GM21515 (cell line): ENCODE measurements around the gene FAM240A.
"Not testable (repeated sequence)": the region's sequence is repeated elsewhere in the genome, so short reads cannot be mapped to it uniquely, and the experiment has no call there.

Source experiments
- ATAC-seq: cut with Tn5 transposase; IDR thresholded peaks from one replicate; pipeline ENCODE4 v1.9.1; 2021; ENCODE audit not compliant: unreplicated experiment

The FAM240A gene

GRCh38 chr3:46586738-46587246, 25.5 kb upstream of the FAM240A start:
- no peak for ATAC-seq

- not testable (repeated sequence) for ATAC-seq
Measured at GRCh38 chr3:46587268-46587667, 25.1 kb upstream of the FAM240A start.

DNA sequence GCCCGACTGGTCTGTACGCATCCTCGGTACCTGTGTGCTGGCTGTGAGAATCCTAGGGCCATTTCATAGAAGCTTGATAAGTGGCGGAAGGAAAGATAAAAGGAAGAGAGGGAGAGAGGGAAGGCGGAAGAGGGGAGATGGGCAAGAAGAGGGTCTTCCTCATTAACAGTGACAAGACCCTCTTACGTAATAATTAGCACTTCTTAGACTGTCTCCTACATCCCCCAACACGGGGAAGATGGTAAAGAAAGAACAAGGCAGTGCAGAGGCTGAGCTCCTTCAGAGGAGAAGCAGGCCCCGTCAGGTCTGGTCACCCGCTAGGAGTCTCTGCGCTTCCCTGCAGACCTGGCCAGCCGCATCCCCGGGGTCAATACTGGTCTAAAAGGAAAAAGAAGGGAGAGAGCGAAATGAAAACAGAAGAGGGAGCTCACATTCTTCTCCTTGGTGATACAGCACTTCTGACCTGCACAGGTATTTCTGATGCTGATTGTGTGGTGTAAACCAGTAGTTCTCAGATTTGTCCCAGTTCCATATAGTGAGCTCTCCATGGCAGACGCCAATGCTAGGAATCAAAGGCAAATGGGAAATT, 19.0 kb upstream of the FAM240A start:
- ATAC-seq, result no peak

DNA sequence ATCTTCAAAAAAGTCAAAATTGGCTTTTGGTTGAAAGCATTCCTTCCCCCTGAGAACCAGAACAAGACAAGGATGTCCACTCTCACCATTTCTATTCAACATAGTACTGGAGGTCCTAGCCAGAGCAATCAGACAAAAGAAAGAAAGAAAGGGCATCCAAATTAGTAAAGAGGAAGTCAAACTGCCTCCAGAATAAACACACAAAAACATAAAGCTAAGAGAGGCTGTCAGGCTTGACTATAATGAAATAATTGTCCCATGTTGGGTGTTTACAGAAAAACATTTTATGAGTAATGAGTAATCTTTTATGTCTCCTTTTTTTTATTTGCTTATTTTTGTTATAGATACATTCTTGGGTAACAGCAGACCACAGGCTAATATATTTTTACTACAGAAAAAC, 18.3 kb upstream of the FAM240A start:
- no peak for ATAC-seq

DNA sequence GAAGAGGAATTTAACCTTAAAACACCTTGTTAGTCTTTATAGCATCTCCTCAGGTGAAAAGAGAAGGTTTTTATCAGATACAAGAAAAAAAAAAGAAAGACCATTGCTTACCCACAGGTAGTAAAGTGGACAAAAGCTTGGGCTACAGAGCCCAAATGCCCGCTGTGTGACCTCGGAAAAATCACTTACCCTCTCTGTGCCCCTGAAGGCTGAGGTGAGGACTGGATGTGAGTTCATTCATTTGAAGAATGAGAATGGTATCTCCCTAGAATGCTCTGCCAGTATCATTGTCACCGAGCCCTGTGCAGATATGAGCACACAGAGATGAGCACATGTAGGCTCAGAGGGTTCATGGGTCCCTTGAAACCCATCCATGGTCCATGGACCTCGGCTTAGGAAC, 17.6 kb upstream of the FAM240A start:
- no peak for ATAC-seq

GRCh38 chr3:46595819-46596314, 16.5 kb upstream of the FAM240A start:
- ATAC-seq, result no peak

DNA sequence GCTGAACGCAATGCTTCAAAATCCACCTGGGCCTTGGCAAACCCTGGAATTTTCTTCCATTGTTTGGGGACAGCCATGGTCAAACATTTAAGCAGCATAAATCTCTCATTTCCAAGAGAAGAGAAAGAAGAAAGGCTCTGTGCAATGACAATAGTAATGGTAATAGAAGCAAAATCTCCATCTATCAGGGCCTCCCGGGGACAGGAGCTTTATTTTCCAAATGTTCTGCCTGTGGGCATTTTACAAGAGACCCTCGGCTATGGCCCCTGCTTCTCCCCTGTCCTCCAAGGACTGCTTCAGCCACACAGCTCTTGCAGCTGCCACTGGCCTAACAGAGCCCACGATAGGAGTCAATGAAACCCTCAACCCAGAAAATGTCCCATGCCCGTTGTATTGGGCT, 12.7 kb upstream of the FAM240A start:
- no peak for ATAC-seq

DNA sequence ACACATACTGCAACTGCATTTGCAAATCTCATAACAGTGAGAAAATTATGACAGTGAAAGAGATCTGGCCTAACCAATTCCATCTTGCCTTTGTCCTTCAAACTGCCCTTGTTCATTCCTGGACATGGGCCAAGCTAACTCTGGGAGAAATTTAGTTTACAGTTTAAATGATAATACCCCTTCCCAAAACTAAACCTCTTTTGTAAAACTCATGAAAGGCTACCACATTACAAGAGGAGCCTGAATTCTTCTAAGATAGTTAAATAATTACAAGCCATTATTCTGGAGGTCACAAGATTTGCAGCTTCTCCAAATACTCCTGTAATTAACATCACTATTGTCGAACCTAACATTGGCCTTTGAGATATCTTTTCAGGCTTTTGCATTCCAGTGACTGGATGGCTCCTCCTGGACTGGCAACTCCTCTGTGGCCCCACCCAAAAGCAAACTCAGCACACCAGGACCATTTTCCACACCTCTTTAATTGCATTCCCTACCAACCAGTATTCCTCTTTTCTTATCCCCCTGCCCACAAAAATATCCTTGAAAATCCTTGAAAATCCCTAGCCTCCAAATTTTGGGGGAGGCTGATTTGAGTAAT, 8.8 kb upstream of the FAM240A start:
- no peak for ATAC-seq

DNA sequence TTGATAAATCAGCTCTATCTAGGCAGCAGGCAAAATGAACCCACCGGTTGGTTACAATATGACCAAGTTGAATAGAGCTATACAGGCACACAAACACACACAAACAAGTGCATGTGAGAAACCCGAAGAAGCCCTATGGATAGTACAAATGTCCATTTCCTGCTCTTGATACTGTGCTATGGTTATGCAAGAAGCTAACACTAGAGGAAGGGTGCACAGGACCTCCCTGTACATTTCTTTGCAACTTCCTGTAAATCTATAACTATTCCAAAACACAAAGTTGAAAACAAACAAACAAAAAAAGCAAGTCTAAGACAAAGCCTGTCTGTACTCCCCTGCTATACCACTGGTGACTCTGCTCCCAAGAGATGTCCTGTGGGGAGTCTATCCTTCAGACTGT, 8.2 kb upstream of the FAM240A start:
- no peak for ATAC-seq

GRCh38 chr3:46607603-46608028, 4.7 kb upstream of the FAM240A start:
- ATAC-seq, result no peak

DNA sequence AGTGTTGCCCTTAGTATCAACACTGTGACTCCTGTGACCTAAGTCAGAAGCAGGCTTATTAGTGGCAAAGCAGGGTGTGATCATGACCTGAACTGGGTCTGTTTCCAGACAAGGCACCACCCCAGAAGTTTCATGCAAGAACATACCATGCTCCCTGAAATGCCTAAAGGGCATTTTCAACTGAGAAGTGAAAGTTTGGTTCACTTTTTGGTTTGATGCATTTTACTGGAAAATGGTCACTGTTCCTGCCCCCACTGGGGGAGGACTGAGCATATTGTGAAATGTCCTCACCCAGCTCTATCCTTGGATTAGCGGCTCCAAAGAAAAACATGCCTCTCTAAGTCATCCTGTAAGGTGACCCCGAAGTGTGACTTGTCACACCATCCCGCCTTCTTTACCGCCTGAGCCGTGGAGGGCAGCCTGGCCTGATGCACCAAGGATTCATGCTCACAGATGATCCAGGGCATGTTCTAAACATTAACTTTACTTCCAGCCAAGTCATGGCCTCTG, 3.1 kb upstream of the FAM240A start:
- ATAC-seq, result no peak

DNA sequence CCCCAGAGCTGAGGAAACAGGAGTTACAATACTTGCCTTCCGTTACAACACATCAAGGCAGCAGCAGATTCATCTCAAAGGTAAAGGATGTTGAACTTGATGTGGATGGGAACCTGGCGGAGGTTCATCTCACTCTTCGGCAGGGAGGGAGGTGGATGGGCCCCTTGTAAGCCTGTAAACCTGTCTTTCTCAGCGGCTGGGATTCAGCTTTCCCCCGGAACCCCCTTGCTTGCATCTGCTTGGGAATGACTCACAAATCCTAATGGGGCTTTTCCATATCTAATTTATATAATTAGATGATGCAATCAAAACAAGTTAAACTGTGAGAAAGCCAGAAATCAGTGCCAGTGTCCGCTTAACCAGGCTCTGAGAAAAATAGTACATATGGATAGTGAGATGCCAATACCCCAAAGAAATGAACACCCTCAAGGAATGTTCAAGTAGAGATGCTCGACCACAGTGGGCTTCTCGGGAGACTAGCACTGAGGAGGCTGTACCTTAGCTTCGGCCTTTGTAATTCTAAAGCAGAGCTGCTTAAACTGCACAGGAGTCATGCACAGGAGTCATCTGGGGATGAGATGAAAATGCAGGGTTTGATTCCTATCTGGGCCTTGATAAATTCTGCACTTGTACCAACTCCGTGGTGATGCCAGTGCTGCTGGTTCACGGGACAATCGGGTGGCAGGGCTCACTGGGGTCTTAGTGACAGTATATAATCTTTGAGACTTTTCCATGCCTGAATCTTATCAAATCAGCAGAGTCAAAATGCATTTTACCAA, 2.2 kb upstream of the FAM240A start:
- no peak for ATAC-seq

- no peak for ATAC-seq
Measured at GRCh38 chr3:46613313-46614005, 1.1 kb downstream of the FAM240A start.

DNA sequence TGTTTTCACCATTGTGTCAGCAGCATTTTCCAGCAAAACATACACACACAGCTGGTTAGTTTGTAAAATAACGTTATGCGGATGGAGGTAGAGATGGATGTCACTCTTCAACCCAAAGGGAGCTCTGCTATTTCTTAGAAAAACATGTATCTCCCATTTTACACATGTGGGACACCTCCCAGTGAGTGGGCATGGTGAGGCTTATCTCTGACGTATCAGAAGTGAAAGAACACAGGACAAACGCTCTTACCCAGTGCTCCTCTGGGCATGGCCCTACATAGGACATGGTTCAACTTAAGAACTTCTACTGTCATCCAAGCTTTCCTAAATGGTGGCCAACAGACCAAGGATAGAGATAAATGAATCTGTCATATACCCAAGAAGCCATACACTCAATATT, 2.1 kb downstream of the FAM240A start:
- ATAC-seq, result no peak

GRCh38 chr3:46615050-46615775, 2.9 kb downstream of the FAM240A start:
- no peak for ATAC-seq

- no peak for ATAC-seq
Measured at GRCh38 chr3:46615976-46616375, 3.7 kb downstream of the FAM240A start.

GRCh38 chr3:46617941-46618340, 5.6 kb downstream of the FAM240A start:
- ATAC-seq, result no peak

- ATAC-seq, result no peak
Measured at GRCh38 chr3:46619845-46620778, 7.8 kb downstream of the FAM240A start.

GRCh38 chr3:46624533-46624932, 12.2 kb downstream of the FAM240A start:
- ATAC-seq, result no peak
